ENCODE measurements around the gene PMS2. TPM values are rescaled to one million over a fixed set of nuclear protein-coding genes. Genes with fewer than 3 reads are reported as not detected.
"Not testable (repeated sequence)": the region's sequence is repeated elsewhere in the genome, so short reads cannot be mapped to it uniquely, and the experiment has no call there.

PMS2 gene
- total and polyA plus RNA-seq, 10 of the 15 experiments (the other 5 are each of a cell fraction or from before 2014, with no cell fraction given), result 3.6 to 25.4 (median 18.0) TPM

GRCh38 chr7:6007835-6008590, 836 bp downstream of the PMS2 start:
- RAD21 ChIA-PET (ENCODE audit: unreplicated experiment), result interaction anchor here (0.7 to 2.6 kb wide), 4 partner anchors 10 to 262 kb away, joined by 3 to 13 read pairs (median 6); no protein-coding TSS in a partner anchor
- H3K27me3 ChIP-seq (replicated peaks in 1 of 2; ENCODE audit: control insufficient read depth in 2 of 2, insufficient read depth in 2 of 2, low read length in 1 of 2); DNase-seq (ENCODE audit: low read depth, low spot score); H2AFZ ChIP-seq (ENCODE audit: control insufficient read depth, low read depth, low read length); ATAC-seq; H3K36me3 ChIP-seq (ENCODE audit: control insufficient read depth in 2 of 2, insufficient read depth in 2 of 2, low read length in 1 of 2); in situ Hi-C loops (cut with MboI); BruUV-seq (replicated peaks); H4K20me1 ChIP-seq (ENCODE audit: control insufficient read depth, insufficient read depth); H3K9me3 ChIP-seq (replicated peaks; ENCODE audit: control insufficient read depth, insufficient read depth, low read length); H3K4me1 ChIP-seq (ENCODE audit: control insufficient read depth, insufficient read depth, low read length); FAIRE-seq: not testable (repeated sequence)
- peak overlapping the region; percentile 93 for H3K4me3 ChIP-seq
- peak overlapping the region; percentile 45 for H3K4me2 ChIP-seq (ENCODE audit: control insufficient read depth, insufficient read depth)
- peak overlapping the region; percentile 90 for H3K9ac ChIP-seq (ENCODE audit: control insufficient read depth, insufficient read depth, low read length)
- peak overlapping the region; percentile 89 for H3K27ac ChIP-seq (ENCODE audit: control insufficient read depth, insufficient read depth)
- intact Hi-C loops (cut with micrococcal nuclease; ENCODE audit: unreplicated experiment), result loop anchor here (2.0 to 10.0 kb wide), 2 partner anchors 99 to 437 kb away; partner anchors contain the start of gene DAGLB
- H3K79me2 ChIP-seq (ENCODE audit: control insufficient read depth, insufficient read depth, low read length), result peaks cover 41% of the 10 kb centered on the region
- POLR2A ChIA-PET, result interaction anchor here (0.8 to 1.7 kb wide), 5 partner anchors 11 to 440 kb away, joined by 3 to 9 read pairs (median 5); partner anchors contain the start of gene DAGLB
- TF ChIP-seq, protein P1, sequence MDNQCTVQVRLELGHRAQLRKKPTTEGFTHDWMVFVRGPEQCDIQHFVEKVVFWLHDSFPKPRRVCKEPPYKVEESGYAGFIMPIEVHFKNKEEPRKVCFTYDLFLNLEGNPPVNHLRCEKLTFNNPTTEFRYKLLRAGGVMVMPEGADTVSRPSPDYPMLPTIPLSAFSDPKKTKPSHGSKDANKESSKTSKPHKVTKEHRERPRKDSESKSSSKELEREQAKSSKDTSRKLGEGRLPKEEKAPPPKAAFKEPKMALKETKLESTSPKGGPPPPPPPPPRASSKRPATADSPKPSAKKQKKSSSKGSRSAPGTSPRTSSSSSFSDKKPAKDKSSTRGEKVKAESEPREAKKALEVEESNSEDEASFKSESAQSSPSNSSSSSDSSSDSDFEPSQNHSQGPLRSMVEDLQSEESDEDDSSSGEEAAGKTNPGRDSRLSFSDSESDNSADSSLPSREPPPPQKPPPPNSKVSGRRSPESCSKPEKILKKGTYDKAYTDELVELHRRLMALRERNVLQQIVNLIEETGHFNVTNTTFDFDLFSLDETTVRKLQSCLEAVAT (IDR thresholded peaks at IDR 0.05), result peak; percentile 83
- TF ChIP-seq HDGF (IDR thresholded peaks at IDR 0.05), result 0 out of 2 replicates have a peak, but pooled peaks have one; percentile 22
- SMC1A ChIA-PET (ENCODE audit: uncharacterized antibody, unreplicated experiment), result interaction anchor here (0.7 to 3.5 kb wide), 4 partner anchors 11 to 100 kb away, joined by 3 to 24 read pairs (median 10); no protein-coding TSS in a partner anchor
- WGBS (ENCODE audit: insufficient coverage, insufficient replicate concordance, low lambda C conversion rate, missing lambda C conversion rate), result 1% methylated on average over 21 of the region's 27 CpGs
- CTCF ChIA-PET, result interaction anchor here (0.6 to 3.5 kb wide), 8 partner anchors 10 to 342 kb away, joined by 3 to 15 read pairs (median 4); no protein-coding TSS in a partner anchor
